ENCODE results near the gene BTNL9.
"Not testable (repeated sequence)": the region's sequence is repeated elsewhere in the genome, so short reads cannot be mapped to it uniquely, and the experiment has no call there.

BTNL9 gene

GRCh38 chr5:181039931-181040630, at the start of gene BTNL9:
BTNL9 (plus strand) TSS chr5:181040266; CDS start chr5:181045490, 5,224 bp downstream.
- DNase-seq = no peak

GRCh38 chr5:180990882-180991242, 49.2 kb upstream of the BTNL9 start:
- no peak for DNase-seq

- no peak for DNase-seq
Measured at GRCh38 chr5:181001947-181002346, 38.1 kb upstream of the BTNL9 start.

- DNase-seq = no peak
Measured at GRCh38 chr5:181005791-181006190, 34.3 kb upstream of the BTNL9 start.

- no peak for DNase-seq
Measured at GRCh38 chr5:181008136-181008535, 31.9 kb upstream of the BTNL9 start.

- not testable (repeated sequence) for DNase-seq
Measured at GRCh38 chr5:181010018-181010417, 30.0 kb upstream of the BTNL9 start.

GRCh38 chr5:181014654-181015053, 25.4 kb upstream of the BTNL9 start:
- not testable (repeated sequence) for DNase-seq

- DNase-seq = not testable (repeated sequence)
Measured at GRCh38 chr5:181017448-181017847, 22.6 kb upstream of the BTNL9 start.

GRCh38 chr5:181020688-181021087, 19.4 kb upstream of the BTNL9 start:
- DNase-seq = no peak

- no peak for DNase-seq
Measured at GRCh38 chr5:181024245-181025064, 15.6 kb upstream of the BTNL9 start.

- DNase-seq = no peak
Measured at GRCh38 chr5:181027452-181028031, 12.5 kb upstream of the BTNL9 start.

- DNase-seq = no peak
Measured at GRCh38 chr5:181028032-181028819, 11.8 kb upstream of the BTNL9 start.

- no peak for DNase-seq
Measured at GRCh38 chr5:181031716-181032115, 8.3 kb upstream of the BTNL9 start.

GRCh38 chr5:181035991-181036815, 3.9 kb upstream of the BTNL9 start:
- no peak for DNase-seq

GRCh38 chr5:181036816-181037364, 3.2 kb upstream of the BTNL9 start:
- no peak for DNase-seq

- no peak for DNase-seq
Measured at GRCh38 chr5:181037365-181037861, 2.7 kb upstream of the BTNL9 start.

- no peak for DNase-seq
Measured at GRCh38 chr5:181039471-181039870, 595 bp upstream of the BTNL9 start.

GRCh38 chr5:181040631-181040945, 522 bp downstream of the BTNL9 start:
- no peak for DNase-seq

- no peak for DNase-seq
Measured at GRCh38 chr5:181041043-181041442, 977 bp downstream of the BTNL9 start.

- no peak for DNase-seq
Measured at GRCh38 chr5:181042036-181042713, 2.1 kb downstream of the BTNL9 start.

- DNase-seq = no peak
Measured at GRCh38 chr5:181042722-181043121, 2.7 kb downstream of the BTNL9 start.
